H9 (cell line): ENCODE results near the gene PRKCG. TPM values are rescaled to one million over a fixed set of nuclear protein-coding genes. Genes with fewer than 3 reads are reported as not detected.

Experiments used
- DNase-seq: peaks from one replicate; pipeline ENCODE4 v3.0.0-alpha.2; 2017
- H2AFZ ChIP-seq: one replicate; pipeline ENCODE4 v1.6.1; 2013; ENCODE audit warnings: mild to moderate bottlenecking, low read length, control low read depth, moderate library complexity
- H2AK5ac ChIP-seq: 2 replicates; pipeline ENCODE4 v1.6.1; 2013; ENCODE audit warnings: low read length, control low read depth, mixed read lengths; ENCODE audit not compliant: insufficient read length
- H2BK120ac ChIP-seq: one replicate; pipeline ENCODE4 v1.6.1; 2013; ENCODE audit warnings: low read depth, mild to moderate bottlenecking, low read length, control low read depth, inconsistent platforms; ENCODE audit not compliant: poor library complexity, severe bottlenecking
- H2BK12ac ChIP-seq: 2 replicates; pipeline ENCODE4 v1.6.1; 2013; ENCODE audit warnings: low read length, control low read depth, mixed read lengths, low read depth; ENCODE audit not compliant: insufficient read length
- H2BK15ac ChIP-seq: 2 replicates; pipeline ENCODE4 v1.6.1; 2013; ENCODE audit warnings: low read depth, low read length, control low read depth
- H2BK20ac ChIP-seq: one replicate; pipeline ENCODE4 v1.6.1; 2013; ENCODE audit warnings: low read depth, mild to moderate bottlenecking, low read length, control low read depth, inconsistent platforms; ENCODE audit not compliant: poor library complexity, severe bottlenecking
- H2BK5ac ChIP-seq: 2 replicates; pipeline ENCODE4 v1.6.1; 2013; ENCODE audit warnings: low read length, control low read depth, mixed read lengths; ENCODE audit not compliant: insufficient read length
- H3K14ac ChIP-seq: 2 replicates; pipeline ENCODE4 v1.6.1; 2013; ENCODE audit warnings: low read length, control low read depth; ENCODE audit not compliant: insufficient read depth
- H3K18ac ChIP-seq: 2 replicates; pipeline ENCODE4 v1.6.1; 2013; ENCODE audit warnings: low read depth, mild to moderate bottlenecking, mixed read lengths, low read length, control low read depth; ENCODE audit not compliant: insufficient read length
- H3K23ac ChIP-seq: 2 replicates; pipeline ENCODE4 v1.6.1; 2013; ENCODE audit warnings: low read length, control low read depth, mixed read lengths, low read depth; ENCODE audit not compliant: insufficient read length
- H3K23me2 ChIP-seq: 2 replicates; pipeline ENCODE4 v1.6.1; 2013; ENCODE audit warnings: low read depth, mild to moderate bottlenecking, mixed read lengths, low read length, control low read depth; ENCODE audit not compliant: insufficient read length, poor library complexity, severe bottlenecking
- H3K27ac ChIP-seq: 2 replicates; pipeline ENCODE4 v1.5.1; 2013; ENCODE audit warnings: low read length, control low read depth, mixed read lengths, low read depth; ENCODE audit not compliant: insufficient read length
- H3K27me3 ChIP-seq: 2 replicates; pipeline ENCODE4 v1.6.1; 2013; ENCODE audit warnings: low read length, control low read depth, inconsistent platforms; ENCODE audit not compliant: insufficient read depth
- H3K4ac ChIP-seq: 2 replicates; pipeline ENCODE4 v1.6.1; 2013; ENCODE audit warnings: low read depth, mild to moderate bottlenecking, control low read depth, inconsistent platforms, low read length, moderate library complexity
- H3K4me1 ChIP-seq: 2 replicates; pipeline ENCODE4 v1.6.1; 2013; ENCODE audit warnings: low read length, control low read depth, inconsistent platforms; ENCODE audit not compliant: insufficient read depth
- H3K4me2 ChIP-seq: 2 replicates; pipeline ENCODE4 v1.6.1; 2013; ENCODE audit warnings: low read length, control low read depth, mixed read lengths; ENCODE audit not compliant: insufficient read length, insufficient read depth
- H3K56ac ChIP-seq: 2 replicates; pipeline ENCODE4 v1.6.1; 2013; ENCODE audit warnings: low read depth, mild to moderate bottlenecking, mixed read lengths, low read length, control low read depth; ENCODE audit not compliant: insufficient read length
- H3K79me1 ChIP-seq: 2 replicates; pipeline ENCODE4 v1.6.1; 2013; ENCODE audit warnings: low read depth, mild to moderate bottlenecking, moderate library complexity, low read length, control low read depth, inconsistent platforms; ENCODE audit not compliant: insufficient read depth, poor library complexity, severe bottlenecking
- H3K79me2 ChIP-seq: 2 replicates; pipeline ENCODE4 v1.6.1; 2013; ENCODE audit warnings: low read length, control low read depth, inconsistent platforms; ENCODE audit not compliant: insufficient read depth
- H3K9ac ChIP-seq: 2 replicates; pipeline ENCODE4 v1.6.1; 2013; ENCODE audit warnings: low read length, control low read depth, mixed read lengths; ENCODE audit not compliant: insufficient read length; ENCODE audit errors: extremely low read depth
- H3K9me3 ChIP-seq: one replicate; pipeline ENCODE4 v1.6.1; 2013; ENCODE audit warnings: low read depth, low read length, inconsistent platforms; ENCODE audit not compliant: control insufficient read depth
- H3T11ph ChIP-seq: one replicate; pipeline ENCODE4 v1.6.1; 2013; ENCODE audit warnings: mild to moderate bottlenecking, low read length, control low read depth, inconsistent platforms
- H4K20me1 ChIP-seq: one replicate; pipeline ENCODE4 v1.6.1; 2013; ENCODE audit not compliant: control insufficient read depth, insufficient read length, insufficient read depth
- H4K5ac ChIP-seq: 2 replicates; pipeline ENCODE4 v1.6.1; 2013; ENCODE audit warnings: low read depth, mild to moderate bottlenecking, mixed read lengths, low read length, control low read depth; ENCODE audit not compliant: insufficient read length
- H4K8ac ChIP-seq: replicated peaks from 2 replicates; pipeline ENCODE4 v1.6.1; 2013; ENCODE audit warnings: low read length, control low read depth, mixed read lengths, low read depth; ENCODE audit not compliant: insufficient read length
- H4K91ac ChIP-seq: 2 replicates; pipeline ENCODE4 v1.6.1; 2013; ENCODE audit warnings: low read depth, mild to moderate bottlenecking, moderate library complexity, mixed read lengths, low read length, control low read depth; ENCODE audit not compliant: insufficient read length
- H3K27ac Mint-ChIP-seq, 3 experiments: 2 replicates in 2 of 3; 3 replicates in 1 of 3; pipeline ENCODE4 v1.8.0; 2020 to 2021; ENCODE audit warnings: mixed read lengths in 3 of 3, mild to moderate bottlenecking in 1 of 3, moderate library complexity in 1 of 3
- H3K27me3 Mint-ChIP-seq: 2 replicates; pipeline ENCODE4 v1.8.0; 2021; ENCODE audit warnings: low read depth, mild to moderate bottlenecking, moderate library complexity, mixed read lengths
- H3K36me3 Mint-ChIP-seq, 3 experiments: 2 replicates in 2 of 3; 3 replicates in 1 of 3; pipeline ENCODE4 v1.8.0; 2020 to 2021; ENCODE audit warnings: low read depth in 3 of 3, mixed read lengths in 3 of 3; ENCODE audit not compliant: insufficient read depth in 1 of 3
- H3K4me1 Mint-ChIP-seq, 2 experiments: 2 replicates each; pipeline ENCODE4 v1.8.0; 2020; ENCODE audit warnings: mixed read lengths in 2 of 2
- H3K4me3 Mint-ChIP-seq, 2 experiments: 2 replicates in 1 of 2; 3 replicates in 1 of 2; pipeline ENCODE4 v1.8.0; 2020 to 2021; ENCODE audit warnings: mild to moderate bottlenecking in 2 of 2, mixed read lengths in 2 of 2, moderate library complexity in 1 of 2
- H3K9me3 Mint-ChIP-seq, 2 experiments: 2 replicates in 1 of 2; 3 replicates in 1 of 2; pipeline ENCODE4 v1.8.0; 2020; ENCODE audit warnings: mild to moderate bottlenecking in 2 of 2, mixed read lengths in 2 of 2, moderate library complexity in 1 of 2
- WGBS: extraction: QIAGEN DNeasy Blood & Tissue Kit; methylation state at CpG from one replicate; pipeline ENCODE4 v1.1.7; 2013; ENCODE audit warnings: missing lambda C conversion rate, low lambda C conversion rate, mixed read lengths; ENCODE audit not compliant: insufficient read length; ENCODE audit errors: extremely low coverage; 5-methylcytosine and 5-hydroxymethylcytosine counted together
- total RNA-seq: library from RNA; stranded (reverse); gene quantifications from 2 replicates; pipeline ENCODE4 v1.2.1, GENCODE V29; 2021
- TF ChIP-seq, protein P1 (sequence below): fragments of 200-600 bp; sonication (generic); conservative IDR thresholded peaks from 3 replicates; pipeline ENCODE4 v1.8.0; 2021; ENCODE audit warnings: antibody characterized with exemption, mild to moderate bottlenecking

The PRKCG gene
- total RNA-seq, 1 experiment from 2014 or later: 8.8 TPM

DNA sequence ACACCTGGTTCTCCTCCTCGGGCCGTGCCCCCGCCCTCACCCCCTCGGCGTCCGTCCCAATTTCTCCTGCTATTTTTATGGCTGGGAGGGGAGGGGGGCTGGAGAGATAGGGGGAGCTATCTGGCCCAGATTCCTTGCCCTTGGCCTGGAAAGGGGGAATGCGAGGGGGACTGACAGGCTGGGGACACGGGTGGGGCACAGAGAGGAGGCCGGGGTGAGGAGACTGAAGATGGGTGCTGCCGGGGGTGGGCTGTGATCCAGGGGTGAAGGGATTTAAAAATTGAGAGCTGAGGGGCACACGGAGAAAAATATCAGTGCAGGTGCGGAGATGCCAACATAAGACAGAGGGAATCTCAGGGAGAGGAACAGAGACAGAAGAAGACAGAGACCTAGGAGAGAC lies 2.3 kb downstream of the PRKCG start:
- Mint-ChIP-seq H3K27me3 (peaks cover 23% of the 10 kb centered on the region), H3K4me3 (peak overlapping the region; percentile 4 to 79; a peak in 3 of 5 replicates)
- H3K9ac ChIP-seq: no peak overlapping the region

More for the DNA sequence above, 2.3 kb downstream of the PRKCG start:
- no peaks in the 10 kb centered on the region; the same call in 1 of the 2 replicates for H3K4me1 ChIP-seq
- peak overlapping the region; percentile 81 for H3K4me2 ChIP-seq
- no peaks in the 10 kb centered on the region for H3K27me3 ChIP-seq
- H3K79me2 ChIP-seq: no peaks in the 10 kb centered on the region
- no peak overlapping the region for H2AK5ac ChIP-seq
- no peak overlapping the region for H4K5ac ChIP-seq
- H2BK20ac ChIP-seq: no peak overlapping the region
- no peak overlapping the region for H2BK12ac ChIP-seq
- DNase-seq: no peak
- H3T11ph ChIP-seq: no peak overlapping the region
- no peak overlapping the region for H2BK5ac ChIP-seq
- H3K9me3 ChIP-seq: no peaks in the 10 kb centered on the region
- H4K91ac ChIP-seq: no peak overlapping the region
- H3K23ac ChIP-seq: no peak overlapping the region
- no peak overlapping the region for H2BK15ac ChIP-seq
- no peak overlapping the region for H3K4ac ChIP-seq
- H3K14ac ChIP-seq: no peak overlapping the region
- peaks cover 15 to 19% of the 10 kb centered on the region in 2 experiments for H3K4me1 Mint-ChIP-seq
- TF ChIP-seq, protein P1, sequence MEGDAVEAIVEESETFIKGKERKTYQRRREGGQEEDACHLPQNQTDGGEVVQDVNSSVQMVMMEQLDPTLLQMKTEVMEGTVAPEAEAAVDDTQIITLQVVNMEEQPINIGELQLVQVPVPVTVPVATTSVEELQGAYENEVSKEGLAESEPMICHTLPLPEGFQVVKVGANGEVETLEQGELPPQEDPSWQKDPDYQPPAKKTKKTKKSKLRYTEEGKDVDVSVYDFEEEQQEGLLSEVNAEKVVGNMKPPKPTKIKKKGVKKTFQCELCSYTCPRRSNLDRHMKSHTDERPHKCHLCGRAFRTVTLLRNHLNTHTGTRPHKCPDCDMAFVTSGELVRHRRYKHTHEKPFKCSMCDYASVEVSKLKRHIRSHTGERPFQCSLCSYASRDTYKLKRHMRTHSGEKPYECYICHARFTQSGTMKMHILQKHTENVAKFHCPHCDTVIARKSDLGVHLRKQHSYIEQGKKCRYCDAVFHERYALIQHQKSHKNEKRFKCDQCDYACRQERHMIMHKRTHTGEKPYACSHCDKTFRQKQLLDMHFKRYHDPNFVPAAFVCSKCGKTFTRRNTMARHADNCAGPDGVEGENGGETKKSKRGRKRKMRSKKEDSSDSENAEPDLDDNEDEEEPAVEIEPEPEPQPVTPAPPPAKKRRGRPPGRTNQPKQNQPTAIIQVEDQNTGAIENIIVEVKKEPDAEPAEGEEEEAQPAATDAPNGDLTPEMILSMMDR: no peak
- no peak overlapping the region for H2AFZ ChIP-seq
- no peaks in the 10 kb centered on the region for H3K9me3 Mint-ChIP-seq
- no peaks in the 10 kb centered on the region for H3K79me1 ChIP-seq
- no peak overlapping the region for H2BK120ac ChIP-seq
- H3K27ac ChIP-seq: no peak overlapping the region
- no peak overlapping the region for H4K8ac ChIP-seq
- no peak overlapping the region; a peak in 1 of 7 replicates for H3K27ac Mint-ChIP-seq
- no peak overlapping the region for H3K18ac ChIP-seq
- peaks cover 31% of the 10 kb centered on the region for H3K23me2 ChIP-seq
- H4K20me1 ChIP-seq: no peaks in the 10 kb centered on the region
- H3K56ac ChIP-seq: no peak overlapping the region
- no CpG with 5 or more reads among the region's 12 CpGs for WGBS
- H3K36me3 Mint-ChIP-seq: no peaks in the 10 kb centered on the region; a peak in 2 of 7 replicates
